Prostate gland (tissue), 2 donors: ENCODE results near the gene HSPBP1. TPM values are rescaled to one million over a fixed set of nuclear protein-coding genes. Genes with fewer than 3 reads are reported as not detected.

Source experiments
- DNase-seq: peaks from one replicate; pipeline ENCODE4 v3.0.0-alpha.2; 2019; ENCODE audit warnings: low spot score
- H3K27ac ChIP-seq, 2 donors: fragments of 200-600 bp; sonication (generic); 2 replicates each; pipeline ENCODE4 v1.5.1; 2017 to 2019
- H3K27me3 ChIP-seq: fragments of 200-600 bp; sonication (generic); replicated peaks from 2 replicates; pipeline ENCODE4 v1.5.1; 2019; ENCODE audit not compliant: insufficient read depth
- H3K36me3 ChIP-seq, 2 donors: fragments of 200-600 bp; sonication (generic); 1 replicate in 1 of 2; 2 replicates in 1 of 2; pipeline versions ENCODE4 v1.5.1 to v1.8.1; 2017 to 2019
- H3K4me1 ChIP-seq: fragments of 200-600 bp; sonication (generic); replicated peaks from 2 replicates; pipeline ENCODE4 v1.5.1; 2019
- H3K4me3 ChIP-seq, 2 donors: fragments of 200-600 bp; sonication (generic); 2 replicates each; pipeline ENCODE4 v1.5.1; 2017 to 2019
- H3K9me3 ChIP-seq: fragments of 200-600 bp; sonication (generic); 2 replicates; pipeline ENCODE4 v1.5.1; 2017
- POLR2A ChIP-seq: fragments of 450-650 bp; IDR thresholded peaks from one replicate; pipeline ENCODE4 v1.6.1; 2016; ENCODE audit warnings: antibody characterized with exemption, mild to moderate bottlenecking
- POLR2AphosphoS5 ChIP-seq: sonication (generic); formaldehyde crosslinking; IDR thresholded peaks from one replicate; pipeline ENCODE4 v1.6.1; 2017; ENCODE audit warnings: antibody characterized with exemption
- WGBS: methylation state at CpG from one replicate; pipeline ENCODE4 v1.1.5; 2018; 5-methylcytosine and 5-hydroxymethylcytosine counted together
- intact Hi-C: fragments of 100-400 bp; cut with DNase I; formaldehyde crosslinking; loops from one replicate; pipeline ENCODE4 v1.14.2; 2022
- total RNA-seq, 2 donors: library from RNA; depleted of rRNA; stranded (reverse); fragments of >200 nt; gene quantifications; one replicate each; pipeline ENCODE4 v1.1.0, GENCODE V29; 2016
- TF ChIP-seq, protein P1 (sequence below), 4 experiments: fragments of 200-600 bp in 2 of 4; fragments of 450-650 bp in 2 of 4; sonication (generic) in 2 of 4; IDR thresholded peaks; 1 replicate in 3 of 4; 2 replicates in 1 of 4; pipeline ENCODE4 v1.5.1; 2016 to 2019; ENCODE audit warnings: antibody characterized with exemption in 4 of 4, mild to moderate bottlenecking in 2 of 4, moderate library complexity in 2 of 4

The HSPBP1 gene
- total RNA-seq, 2 donors from 2014 or later: 33.6 to 36.0 TPM

DNA sequence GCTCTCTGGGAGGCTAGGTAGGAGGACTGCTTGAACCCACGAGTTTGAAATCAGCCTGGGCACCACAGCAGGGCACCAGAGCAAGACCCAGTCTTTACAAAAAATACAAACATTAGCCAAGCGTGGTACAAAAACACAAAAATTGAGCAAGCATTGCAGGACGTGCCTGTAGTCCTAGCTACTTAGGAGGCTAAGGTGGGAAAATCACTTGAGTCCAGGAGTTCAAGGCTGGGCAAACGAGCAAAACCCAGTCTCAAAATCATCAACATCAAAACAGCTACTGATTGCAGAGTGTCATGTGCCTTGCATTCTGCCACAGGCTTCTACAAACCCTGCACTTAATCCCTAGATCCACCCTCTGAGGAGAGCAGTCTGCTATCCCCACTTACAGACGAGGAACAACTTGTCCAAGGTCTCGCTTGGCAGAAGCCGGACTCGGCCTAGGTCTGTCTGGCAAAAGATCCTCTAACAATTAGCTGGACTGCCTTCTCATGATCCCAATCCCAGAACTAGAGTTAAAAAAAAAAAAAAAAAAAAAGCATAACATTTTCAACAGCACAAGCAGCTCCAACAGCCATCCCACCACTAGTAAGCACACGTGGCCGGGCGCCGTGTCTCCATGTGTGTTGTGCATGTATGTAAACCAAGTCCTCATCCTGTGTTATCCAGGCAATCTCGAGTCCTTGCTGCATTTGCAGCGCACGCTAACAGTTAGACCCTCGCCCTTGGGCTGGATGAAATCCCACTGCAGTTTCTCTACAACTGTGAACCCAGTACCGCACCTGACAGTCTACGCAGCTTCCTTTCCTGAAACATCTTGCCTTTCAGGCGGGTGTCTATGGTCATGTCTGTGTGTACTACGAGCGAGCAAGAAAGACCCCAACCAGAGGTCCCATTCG lies 23.1 kb downstream of the HSPBP1 start:
- TF ChIP-seq, protein P1, sequence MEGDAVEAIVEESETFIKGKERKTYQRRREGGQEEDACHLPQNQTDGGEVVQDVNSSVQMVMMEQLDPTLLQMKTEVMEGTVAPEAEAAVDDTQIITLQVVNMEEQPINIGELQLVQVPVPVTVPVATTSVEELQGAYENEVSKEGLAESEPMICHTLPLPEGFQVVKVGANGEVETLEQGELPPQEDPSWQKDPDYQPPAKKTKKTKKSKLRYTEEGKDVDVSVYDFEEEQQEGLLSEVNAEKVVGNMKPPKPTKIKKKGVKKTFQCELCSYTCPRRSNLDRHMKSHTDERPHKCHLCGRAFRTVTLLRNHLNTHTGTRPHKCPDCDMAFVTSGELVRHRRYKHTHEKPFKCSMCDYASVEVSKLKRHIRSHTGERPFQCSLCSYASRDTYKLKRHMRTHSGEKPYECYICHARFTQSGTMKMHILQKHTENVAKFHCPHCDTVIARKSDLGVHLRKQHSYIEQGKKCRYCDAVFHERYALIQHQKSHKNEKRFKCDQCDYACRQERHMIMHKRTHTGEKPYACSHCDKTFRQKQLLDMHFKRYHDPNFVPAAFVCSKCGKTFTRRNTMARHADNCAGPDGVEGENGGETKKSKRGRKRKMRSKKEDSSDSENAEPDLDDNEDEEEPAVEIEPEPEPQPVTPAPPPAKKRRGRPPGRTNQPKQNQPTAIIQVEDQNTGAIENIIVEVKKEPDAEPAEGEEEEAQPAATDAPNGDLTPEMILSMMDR (IDR thresholded peaks at IDR 0.05): no peak
- TF ChIP-seq POLR2AphosphoS5: no peak
- TF ChIP-seq POLR2A: no peak
- Histone ChIP-seq H3K4me1 (peaks cover 7% of the 10 kb centered on the region), H3K27ac (no peak overlapping the region), H3K27me3 (no peaks in the 10 kb centered on the region), H3K36me3 (no peaks in the 10 kb centered on the region), H3K4me3 (peak overlapping the region; percentile 89 to 94), H3K9me3 (no peaks in the 10 kb centered on the region)
- intact Hi-C loops: no loop called here
- no peak for DNase-seq
- WGBS: 49% methylated on average over 22 of the region's 22 CpGs

DNA sequence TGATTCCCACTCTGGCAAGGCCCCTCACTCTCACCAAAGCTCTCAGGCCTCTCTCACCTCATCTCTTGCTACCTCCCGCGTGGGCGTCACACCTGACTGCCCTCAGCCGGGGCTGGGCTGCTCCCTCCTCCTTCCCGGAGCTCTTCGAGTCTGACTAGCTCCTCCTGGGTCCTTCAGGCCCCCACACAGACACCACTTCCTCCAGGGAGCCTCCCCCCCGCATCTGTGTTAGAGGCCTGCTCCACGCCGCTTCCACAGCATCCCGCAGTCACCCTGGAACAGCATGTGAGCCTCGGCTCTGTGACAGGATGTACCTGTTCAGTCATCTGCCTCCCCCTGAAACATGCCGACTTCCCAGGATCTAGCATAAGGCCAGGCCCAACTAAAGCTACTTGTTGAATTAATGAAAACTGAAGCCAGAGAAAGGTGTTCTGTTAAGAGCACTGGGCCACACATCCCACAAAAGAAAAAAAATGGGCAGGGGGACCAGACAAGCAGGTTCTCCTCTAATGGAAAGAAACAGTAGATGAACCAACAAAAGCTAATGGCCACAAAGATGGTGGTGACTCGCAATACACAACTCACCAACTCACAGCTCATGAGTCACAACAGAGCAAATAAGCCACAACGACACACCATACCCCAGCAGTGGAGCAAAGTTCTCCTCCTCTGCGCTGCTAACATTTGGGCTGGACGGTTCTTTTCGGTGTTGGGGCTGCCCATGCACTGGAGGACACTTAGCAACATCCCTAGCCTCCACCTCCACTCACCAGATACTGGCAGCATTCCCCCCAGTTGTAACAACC lies 24.1 kb downstream of the HSPBP1 start:
- Histone ChIP-seq H3K4me3 (no peak overlapping the region), H3K4me1 (peaks cover 7% of the 10 kb centered on the region), H3K27me3 (no peaks in the 10 kb centered on the region), H3K36me3 (no peaks in the 10 kb centered on the region), H3K27ac (no peak overlapping the region), H3K9me3 (no peaks in the 10 kb centered on the region)
- 57% methylated on average over 17 of the region's 17 CpGs for WGBS
- intact Hi-C loops: no loop called here
- TF ChIP-seq POLR2A (no peak), POLR2AphosphoS5 (no peak)
- TF ChIP-seq, protein P1 (IDR thresholded peaks at IDR 0.05): no peak
- no peak for DNase-seq

DNA sequence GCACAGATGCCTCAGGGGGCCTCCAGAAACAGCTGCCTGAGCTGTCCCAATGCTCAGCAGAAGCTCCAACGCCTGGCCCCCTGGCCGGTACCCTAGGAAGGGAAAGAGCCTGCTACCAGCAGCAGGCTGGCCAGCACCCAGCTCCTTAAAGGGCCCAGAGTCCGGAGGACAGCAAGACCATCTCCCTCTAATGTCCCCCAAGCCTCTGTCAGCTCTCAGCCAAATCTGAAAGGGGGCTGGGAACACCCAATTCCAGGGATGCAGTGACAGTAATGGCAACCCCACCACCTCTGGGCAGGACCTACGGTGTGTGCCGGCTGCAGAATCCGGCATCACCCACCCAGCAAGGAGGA lies 25.3 kb downstream of the HSPBP1 start:
- Histone ChIP-seq H3K27ac (no peak overlapping the region), H3K36me3 (no peaks in the 10 kb centered on the region), H3K4me1 (peaks cover 7% of the 10 kb centered on the region), H3K27me3 (no peaks in the 10 kb centered on the region), H3K4me3 (peak overlapping the region in 1 of 2 donors; percentile 4), H3K9me3 (no peaks in the 10 kb centered on the region)
- no peak for TF ChIP-seq POLR2AphosphoS5
- WGBS: 43% methylated on average over 5 of the region's 6 CpGs
- DNase-seq: no peak
- intact Hi-C loops: no loop called here

DNA sequence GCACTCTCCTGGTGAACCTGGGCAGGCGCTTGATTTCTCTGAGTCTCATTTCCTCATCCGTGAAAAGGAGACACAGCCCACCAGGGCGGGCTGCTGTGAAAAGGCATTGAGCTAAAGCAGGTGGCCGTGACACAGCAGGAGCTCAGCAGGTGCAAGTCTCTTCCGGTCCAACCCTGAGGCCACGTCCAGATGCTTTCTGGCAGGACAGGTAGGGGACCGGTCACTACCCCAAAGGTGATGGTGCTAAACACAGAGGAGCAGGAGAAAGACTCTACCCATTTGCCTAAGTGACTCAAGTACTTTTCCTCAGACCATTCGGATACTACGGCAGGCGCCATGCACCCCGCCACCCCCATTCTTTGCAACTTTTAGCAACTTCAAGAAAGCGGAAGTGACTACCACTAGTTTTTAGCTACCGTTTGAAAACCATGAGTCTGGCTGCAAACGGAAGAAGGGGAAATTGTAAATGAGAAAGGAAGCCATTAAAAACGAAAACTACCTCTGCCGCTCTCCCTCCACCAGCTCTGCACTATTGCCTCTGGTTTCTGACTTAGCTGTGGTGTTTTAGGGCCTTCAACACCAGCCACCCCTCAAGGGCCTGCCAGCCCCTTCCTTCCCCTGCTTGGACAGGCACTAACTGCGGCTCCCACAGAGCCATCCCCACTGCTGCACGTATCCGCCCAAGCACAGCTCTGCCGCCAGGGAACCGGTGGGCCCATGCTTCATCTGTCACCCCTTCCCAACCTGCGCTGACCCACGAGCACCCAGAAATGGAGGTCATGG lies 25.9 kb downstream of the HSPBP1 start:
- Histone ChIP-seq H3K27ac (no peak overlapping the region), H3K4me1 (peaks cover 7% of the 10 kb centered on the region), H3K36me3 (no peaks in the 10 kb centered on the region), H3K9me3 (no peaks in the 10 kb centered on the region), H3K27me3 (no peaks in the 10 kb centered on the region), H3K4me3 (no peak overlapping the region)
- no peak for TF ChIP-seq POLR2AphosphoS5
- TF ChIP-seq, protein P1 (IDR thresholded peaks at IDR 0.05): no peak
- TF ChIP-seq POLR2A: no peak
- WGBS: 73% methylated on average over 23 of the region's 23 CpGs
- DNase-seq: no peak
- intact Hi-C loops: no loop called here
